Activated B cell treated with CpG ODN at 0.5 μM for 24 hours (primary cell): ENCODE results near the gene STAT3. TPM values are rescaled to one million over a fixed set of nuclear protein-coding genes. Genes with fewer than 3 reads are reported as not detected.

Experiments used
- ATAC-seq: fragments of 200-7000 bp; cut with Tn5 transposase; one replicate; pipeline ENCODE4 v1.10.0; 2021; ENCODE audit warnings: low read depth, mild to moderate bottlenecking, moderate library complexity
- CTCF ChIA-PET: fragments of 350-600 bp; sonication (Branson Sonifier 250); formaldehyde crosslinking; loops from one replicate; lab custom pipeline; 2021; ENCODE audit warnings: antibody characterized with exemption; lab: Charles Lee
- POLR2A ChIA-PET: fragments of 350-600 bp; sonication (Branson Sonifier 250); formaldehyde crosslinking; loops from one replicate; lab custom pipeline; 2021; ENCODE audit warnings: antibody characterized with exemption; lab: Charles Lee
- DNase-seq: peaks from one replicate; pipeline ENCODE4 v3.0.0; 2022
- H3K27ac Mint-ChIP-seq: one replicate; pipeline ENCODE4 v1.8.0; 2020; ENCODE audit warnings: mixed read lengths
- H3K27me3 Mint-ChIP-seq: one replicate; pipeline ENCODE4 v1.8.0; 2021; ENCODE audit warnings: mixed read lengths
- H3K36me3 Mint-ChIP-seq: one replicate; pipeline ENCODE4 v1.8.0; 2021; ENCODE audit warnings: low read depth, mixed read lengths
- H3K4me1 Mint-ChIP-seq: one replicate; pipeline ENCODE4 v1.8.0; 2021; ENCODE audit warnings: mixed read lengths
- H3K4me3 Mint-ChIP-seq: one replicate; pipeline ENCODE4 v1.8.0; 2020; ENCODE audit warnings: mild to moderate bottlenecking, mixed read lengths
- H3K9me3 Mint-ChIP-seq: one replicate; pipeline ENCODE4 v1.8.0; 2020; ENCODE audit warnings: mixed read lengths
- CTCF ChIP-seq: fragments of 200-600 bp; IDR thresholded peaks from one replicate; pipeline ENCODE4 v1.8.0; 2022; ENCODE audit warnings: antibody characterized with exemption, mild to moderate bottlenecking
- intact Hi-C: fragments of 100-400 bp; cut with micrococcal nuclease; formaldehyde crosslinking; loops from one replicate; pipeline ENCODE4 v1.15.1; 2024
- total RNA-seq: library from RNA; stranded (reverse); gene quantifications from 2 replicates; pipeline ENCODE4 v1.2.3, GENCODE V29; 2022

Gene STAT3
- total RNA-seq, 1 donor from 2014 or later: 233 TPM

GRCh38 chr17:42271006-42271778 lies 117.0 kb downstream of the STAT3 start:
- H3K4me1 Mint-ChIP-seq: peaks cover 66% of the 10 kb centered on the region
- peaks cover 4% of the 10 kb centered on the region for H3K36me3 Mint-ChIP-seq
- ATAC-seq (no peak), DNase-seq (no peak)
- CTCF ChIA-PET: interaction anchor here (0.7 kb wide), 1 partner anchor 49 kb away, joined by 3 read pairs; no protein-coding TSS in a partner anchor
- H3K9me3 Mint-ChIP-seq: no peaks in the 10 kb centered on the region
- no peak for TF ChIP-seq CTCF
- POLR2A ChIA-PET: interaction anchor here (1.1 to 2.3 kb wide), 2 partner anchors 22 to 23 kb away, joined by 4 to 7 read pairs; no protein-coding TSS in a partner anchor
- H3K27ac Mint-ChIP-seq: peak overlapping the region; percentile 47
- intact Hi-C loops: no loop called here
- H3K27me3 Mint-ChIP-seq: no peaks in the 10 kb centered on the region
- no peak overlapping the region for H3K4me3 Mint-ChIP-seq

DNA sequence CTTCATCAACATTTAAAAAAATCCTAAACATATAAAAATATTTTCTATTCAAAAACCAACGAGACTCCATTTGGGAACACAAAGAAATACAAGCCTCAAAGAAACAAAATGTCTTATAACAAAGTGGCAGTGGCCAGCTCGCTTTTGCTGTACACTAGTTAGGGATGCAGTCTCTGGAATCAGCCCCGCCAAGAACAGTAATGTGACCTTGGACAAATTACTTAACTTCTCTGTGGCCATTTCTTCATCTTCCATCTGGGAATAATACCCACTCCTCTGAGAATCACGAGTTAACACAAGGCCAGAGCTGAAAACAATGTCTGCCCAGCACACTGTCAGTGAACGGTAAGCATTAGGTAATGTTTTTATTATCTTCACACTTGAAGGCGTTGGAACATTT lies 117.6 kb downstream of the STAT3 start:
- CTCF ChIA-PET: interaction anchor here (1.3 kb wide), 1 partner anchor 48 kb away, joined by 7 read pairs; no protein-coding TSS in a partner anchor
- Mint-ChIP-seq H3K27ac (peak overlapping the region; percentile 6), H3K9me3 (no peaks in the 10 kb centered on the region), H3K4me1 (peaks cover 66% of the 10 kb centered on the region), H3K4me3 (no peak overlapping the region), H3K27me3 (no peaks in the 10 kb centered on the region), H3K36me3 (peaks cover 3% of the 10 kb centered on the region)
- TF ChIP-seq CTCF: no peak
- intact Hi-C loops: no loop called here
- ATAC-seq: no peak
- DNase-seq: no peak
- POLR2A ChIA-PET: interaction anchor here (1.0 to 2.3 kb wide), 2 partner anchors 18 to 22 kb away, joined by 3 to 7 read pairs; partner anchors contain the start of gene STAT5A

DNA sequence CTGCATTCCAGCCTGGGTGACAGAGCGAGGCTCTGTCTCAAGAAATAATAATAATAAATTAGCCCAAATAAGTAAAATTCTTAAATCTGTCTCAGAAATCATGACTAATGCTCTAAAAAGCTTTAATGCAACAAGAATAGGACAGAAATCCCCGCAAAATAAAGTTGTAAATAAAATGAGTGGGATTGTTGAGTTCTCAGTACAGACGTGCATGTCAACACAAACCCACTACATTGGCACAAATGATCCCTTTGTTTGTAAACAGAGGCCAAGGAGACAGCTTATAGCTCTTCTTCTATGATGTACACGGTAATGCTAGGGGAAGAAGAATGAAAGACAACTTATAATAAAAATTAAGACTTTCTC lies 118.1 kb downstream of the STAT3 start:
- no peak for ATAC-seq
- H3K36me3 Mint-ChIP-seq: no peaks in the 10 kb centered on the region
- intact Hi-C loops: no loop called here
- ChIA-PET CTCF (interaction anchor here (1.3 kb wide), 1 partner anchor 48 kb away, joined by 7 read pairs; no protein-coding TSS in a partner anchor), POLR2A (interaction anchor here (1.0 to 2.3 kb wide), 2 partner anchors 18 to 22 kb away, joined by 3 to 7 read pairs; partner anchors contain the start of gene STAT5A)
- H3K4me1 Mint-ChIP-seq: peaks cover 61% of the 10 kb centered on the region
- DNase-seq: no peak
- H3K4me3 Mint-ChIP-seq: no peak overlapping the region
- H3K27me3 Mint-ChIP-seq: no peaks in the 10 kb centered on the region
- no peak overlapping the region for H3K27ac Mint-ChIP-seq
- no peak for TF ChIP-seq CTCF
- no peaks in the 10 kb centered on the region for H3K9me3 Mint-ChIP-seq

GRCh38 chr17:42268236-42268635 lies 120.0 kb downstream of the STAT3 start:
- no peaks in the 10 kb centered on the region for H3K36me3 Mint-ChIP-seq
- DNase-seq: no peak
- H3K27me3 Mint-ChIP-seq: no peaks in the 10 kb centered on the region
- no peak overlapping the region for H3K4me3 Mint-ChIP-seq
- peaks cover 44% of the 10 kb centered on the region for H3K4me1 Mint-ChIP-seq
- CTCF ChIA-PET: no interaction called here
- intact Hi-C loops: no loop called here
- no peak for ATAC-seq
- H3K27ac Mint-ChIP-seq: no peak overlapping the region
- TF ChIP-seq CTCF: no peak
- POLR2A ChIA-PET: no interaction called here
- H3K9me3 Mint-ChIP-seq: no peaks in the 10 kb centered on the region
